ENCODE results near the gene ASCC2.
A peak's percentile ranks its signal among the peaks of the same experiment; 100 is the strongest.

Gene ASCC2

GRCh38 chr22:29833392-29833965 lies 4.6 kb downstream of the ASCC2 start:
- Histone ChIP-seq H2BK120ac (ENCODE audit: insufficient read depth, low read length, poor library complexity) (no peak overlapping the region), H2AK5ac (ENCODE audit: low read length) (no peak overlapping the region), H3K4me2 (ENCODE audit: low read length) (no peak overlapping the region), H3K27ac (ENCODE audit: low read depth, low read length) (no peak overlapping the region), H3K18ac (ENCODE audit: low read length) (no peak overlapping the region), H3K4ac (ENCODE audit: low read depth, low read length) (no peak overlapping the region), H3K4me1 (ENCODE audit: control insufficient read depth in 1 of 2, insufficient read depth in 2 of 2, low read length in 2 of 2) (peaks cover 5% of the 10 kb centered on the region in 2 experiments), H3K79me1 (ENCODE audit: low read length) (peaks cover 4% of the 10 kb centered on the region), H4K8ac (ENCODE audit: low read depth, low read length) (no peak overlapping the region), H3K9ac (ENCODE audit: low read length) (no peak overlapping the region), H3K4me3 (ENCODE audit: low read depth, low read length) (no peak overlapping the region), H4K12ac (ENCODE audit: low read depth, low read length) (no peak overlapping the region), H3K14ac (ENCODE audit: low read length) (no peak overlapping the region), H3K27me3 (ENCODE audit: insufficient read depth, low read length) (no peaks in the 10 kb centered on the region), H2BK5ac (ENCODE audit: low read depth, low read length, poor library complexity) (no peak overlapping the region), H4K91ac (ENCODE audit: low read depth, low read length) (no peak overlapping the region), H3K9me3 (ENCODE audit: insufficient read depth, low read depth, low read length) (no peaks in the 10 kb centered on the region), H2BK12ac (ENCODE audit: low read length) (no peak overlapping the region), H3K36me3 (ENCODE audit: control insufficient read depth in 1 of 2, insufficient read depth in 2 of 2, low read length in 2 of 2) (peaks cover 11 to 21% of the 10 kb centered on the region in 2 experiments), H3K79me2 (ENCODE audit: control insufficient read depth, insufficient read depth, low read length, poor library complexity) (peaks cover 5% of the 10 kb centered on the region), H3K23ac (ENCODE audit: low read length) (no peak overlapping the region), H2AFZ (ENCODE audit: insufficient read depth, low read length, poor library complexity) (no peak overlapping the region)
- WGBS (ENCODE audit: extremely low coverage, insufficient coverage, insufficient read length): no CpG with 5 or more reads among the region's 7 CpGs
- DNase-seq: no peak

- no peak overlapping the region for H4K91ac ChIP-seq (ENCODE audit: low read depth, low read length)
- no peak overlapping the region for H2AK5ac ChIP-seq (ENCODE audit: low read length)
- H3K27me3 ChIP-seq (ENCODE audit: insufficient read depth, low read length): no peaks in the 10 kb centered on the region
- H3K14ac ChIP-seq (ENCODE audit: low read length): no peak overlapping the region
- no peak overlapping the region for H3K18ac ChIP-seq (ENCODE audit: low read length)
- no peak overlapping the region for H2BK5ac ChIP-seq (ENCODE audit: low read depth, low read length, poor library complexity)
- H3K9ac ChIP-seq (ENCODE audit: low read length): no peak overlapping the region
- H3K4me2 ChIP-seq (ENCODE audit: low read length): no peak overlapping the region
- H3K4me1 ChIP-seq (ENCODE audit: control insufficient read depth in 1 of 2, insufficient read depth in 2 of 2, low read length in 2 of 2): no peaks in the 10 kb centered on the region
- no CpG with 5 or more reads among the region's 9 CpGs for WGBS (ENCODE audit: extremely low coverage, insufficient coverage, insufficient read length)
- H2BK120ac ChIP-seq (ENCODE audit: insufficient read depth, low read length, poor library complexity): no peak overlapping the region
- H3K23ac ChIP-seq (ENCODE audit: low read length): no peak overlapping the region
- no peak overlapping the region for H4K12ac ChIP-seq (ENCODE audit: low read depth, low read length)
- H3K79me1 ChIP-seq (ENCODE audit: low read length): no peaks in the 10 kb centered on the region
- H3K9me3 ChIP-seq (ENCODE audit: insufficient read depth, low read depth, low read length): peaks cover 2% of the 10 kb centered on the region
- no peak overlapping the region for H2BK12ac ChIP-seq (ENCODE audit: low read length)
- H4K8ac ChIP-seq (ENCODE audit: low read depth, low read length): no peak overlapping the region
- no peak overlapping the region for H3K27ac ChIP-seq (ENCODE audit: low read depth, low read length)
- H2AFZ ChIP-seq (ENCODE audit: insufficient read depth, low read length, poor library complexity): no peak overlapping the region
- H3K4me3 ChIP-seq (ENCODE audit: low read depth, low read length): no peak overlapping the region
- peaks cover 11 to 26% of the 10 kb centered on the region in 2 experiments for H3K36me3 ChIP-seq (ENCODE audit: control insufficient read depth in 1 of 2, insufficient read depth in 2 of 2, low read length in 2 of 2)
- no peak overlapping the region for H3K4ac ChIP-seq (ENCODE audit: low read depth, low read length)
- no peaks in the 10 kb centered on the region for H3K79me2 ChIP-seq (ENCODE audit: control insufficient read depth, insufficient read depth, low read length, poor library complexity)
- DNase-seq: peak; percentile 56 to 62
Observed at GRCh38 chr22:29831958-29832357, 6.1 kb downstream of the ASCC2 start.

GRCh38 chr22:29831186-29831921 lies 6.7 kb downstream of the ASCC2 start:
- no peak for DNase-seq
- Histone ChIP-seq H3K27me3 (ENCODE audit: insufficient read depth, low read length) (no peaks in the 10 kb centered on the region), H3K4ac (ENCODE audit: low read depth, low read length) (no peak overlapping the region), H4K91ac (ENCODE audit: low read depth, low read length) (no peak overlapping the region), H2AK5ac (ENCODE audit: low read length) (no peak overlapping the region), H3K14ac (ENCODE audit: low read length) (no peak overlapping the region), H2BK5ac (ENCODE audit: low read depth, low read length, poor library complexity) (no peak overlapping the region), H3K36me3 (ENCODE audit: control insufficient read depth in 1 of 2, insufficient read depth in 2 of 2, low read length in 2 of 2) (peaks cover 11 to 26% of the 10 kb centered on the region in 2 experiments), H3K79me1 (ENCODE audit: low read length) (no peaks in the 10 kb centered on the region), H3K4me3 (ENCODE audit: low read depth, low read length) (no peak overlapping the region), H4K12ac (ENCODE audit: low read depth, low read length) (no peak overlapping the region), H3K23ac (ENCODE audit: low read length) (no peak overlapping the region), H2BK120ac (ENCODE audit: insufficient read depth, low read length, poor library complexity) (no peak overlapping the region), H2AFZ (ENCODE audit: insufficient read depth, low read length, poor library complexity) (no peak overlapping the region), H3K9ac (ENCODE audit: low read length) (no peak overlapping the region), H3K27ac (ENCODE audit: low read depth, low read length) (no peak overlapping the region), H3K18ac (ENCODE audit: low read length) (no peak overlapping the region), H3K4me1 (ENCODE audit: control insufficient read depth in 1 of 2, insufficient read depth in 2 of 2, low read length in 2 of 2) (no peaks in the 10 kb centered on the region), H2BK12ac (ENCODE audit: low read length) (no peak overlapping the region), H4K8ac (ENCODE audit: low read depth, low read length) (no peak overlapping the region), H3K4me2 (ENCODE audit: low read length) (no peak overlapping the region), H3K79me2 (ENCODE audit: control insufficient read depth, insufficient read depth, low read length, poor library complexity) (no peaks in the 10 kb centered on the region), H3K9me3 (ENCODE audit: insufficient read depth, low read depth, low read length) (peaks cover 2% of the 10 kb centered on the region)
- WGBS (ENCODE audit: extremely low coverage, insufficient coverage, insufficient read length): no CpG with 5 or more reads among the region's 8 CpGs

GRCh38 chr22:29830585-29830984 lies 7.5 kb downstream of the ASCC2 start:
- Histone ChIP-seq H3K79me1 (ENCODE audit: low read length) (no peaks in the 10 kb centered on the region), H3K27me3 (ENCODE audit: insufficient read depth, low read length) (no peaks in the 10 kb centered on the region), H2BK12ac (ENCODE audit: low read length) (no peak overlapping the region), H3K14ac (ENCODE audit: low read length) (no peak overlapping the region), H4K12ac (ENCODE audit: low read depth, low read length) (no peak overlapping the region), H2BK120ac (ENCODE audit: insufficient read depth, low read length, poor library complexity) (no peak overlapping the region), H2AK5ac (ENCODE audit: low read length) (no peak overlapping the region), H3K9me3 (ENCODE audit: insufficient read depth, low read depth, low read length) (peaks cover 2% of the 10 kb centered on the region), H3K4ac (ENCODE audit: low read depth, low read length) (no peak overlapping the region), H3K4me1 (ENCODE audit: control insufficient read depth in 1 of 2, insufficient read depth in 2 of 2, low read length in 2 of 2) (no peaks in the 10 kb centered on the region), H2BK5ac (ENCODE audit: low read depth, low read length, poor library complexity) (no peak overlapping the region), H3K18ac (ENCODE audit: low read length) (no peak overlapping the region), H3K4me3 (ENCODE audit: low read depth, low read length) (no peak overlapping the region), H3K9ac (ENCODE audit: low read length) (no peak overlapping the region), H3K79me2 (ENCODE audit: control insufficient read depth, insufficient read depth, low read length, poor library complexity) (no peaks in the 10 kb centered on the region), H2AFZ (ENCODE audit: insufficient read depth, low read length, poor library complexity) (no peak overlapping the region), H3K4me2 (ENCODE audit: low read length) (no peak overlapping the region), H3K27ac (ENCODE audit: low read depth, low read length) (no peak overlapping the region), H4K8ac (ENCODE audit: low read depth, low read length) (no peak overlapping the region), H3K36me3 (ENCODE audit: control insufficient read depth in 1 of 2, insufficient read depth in 2 of 2, low read length in 2 of 2) (peaks cover 12 to 24% of the 10 kb centered on the region in 2 experiments), H3K23ac (ENCODE audit: low read length) (no peak overlapping the region), H4K91ac (ENCODE audit: low read depth, low read length) (no peak overlapping the region)
- peak in 1 of 2 donors; percentile 40 for DNase-seq
- WGBS (ENCODE audit: extremely low coverage, insufficient coverage, insufficient read length): no CpG with 5 or more reads among the region's 8 CpGs
